Measurements from ENCODE around the gene HSPH1.

- TF ChIP-seq, protein P1, sequence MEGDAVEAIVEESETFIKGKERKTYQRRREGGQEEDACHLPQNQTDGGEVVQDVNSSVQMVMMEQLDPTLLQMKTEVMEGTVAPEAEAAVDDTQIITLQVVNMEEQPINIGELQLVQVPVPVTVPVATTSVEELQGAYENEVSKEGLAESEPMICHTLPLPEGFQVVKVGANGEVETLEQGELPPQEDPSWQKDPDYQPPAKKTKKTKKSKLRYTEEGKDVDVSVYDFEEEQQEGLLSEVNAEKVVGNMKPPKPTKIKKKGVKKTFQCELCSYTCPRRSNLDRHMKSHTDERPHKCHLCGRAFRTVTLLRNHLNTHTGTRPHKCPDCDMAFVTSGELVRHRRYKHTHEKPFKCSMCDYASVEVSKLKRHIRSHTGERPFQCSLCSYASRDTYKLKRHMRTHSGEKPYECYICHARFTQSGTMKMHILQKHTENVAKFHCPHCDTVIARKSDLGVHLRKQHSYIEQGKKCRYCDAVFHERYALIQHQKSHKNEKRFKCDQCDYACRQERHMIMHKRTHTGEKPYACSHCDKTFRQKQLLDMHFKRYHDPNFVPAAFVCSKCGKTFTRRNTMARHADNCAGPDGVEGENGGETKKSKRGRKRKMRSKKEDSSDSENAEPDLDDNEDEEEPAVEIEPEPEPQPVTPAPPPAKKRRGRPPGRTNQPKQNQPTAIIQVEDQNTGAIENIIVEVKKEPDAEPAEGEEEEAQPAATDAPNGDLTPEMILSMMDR (IDR thresholded peaks at IDR 0.05; ENCODE audit: extremely low read depth in 1 of 2, insufficient read depth in 1 of 2, low read depth in 1 of 2, low read length in 2 of 2): no peak
- no peak for TF ChIP-seq EZH2 (IDR thresholded peaks at IDR 0.05; ENCODE audit: borderline replicate concordance, low read depth, low read length, severe bottlenecking)
- no peak for TF ChIP-seq POLR2A (IDR thresholded peaks at IDR 0.05; ENCODE audit: low read depth, low read length)
- no peak for TF ChIP-seq POLR2AphosphoS5 (IDR thresholded peaks at IDR 0.05; ENCODE audit: insufficient read depth, low read depth, low read length)
- TF ChIP-seq JUN (IDR thresholded peaks at IDR 0.05; ENCODE audit: borderline replicate concordance, insufficient read depth, insufficient read length, low read depth): no peak
- TF ChIP-seq GATA2 (IDR thresholded peaks at IDR 0.05; ENCODE audit: insufficient read depth, insufficient read length, low read depth, low read length): no peak
- TF ChIP-seq, protein P2, sequence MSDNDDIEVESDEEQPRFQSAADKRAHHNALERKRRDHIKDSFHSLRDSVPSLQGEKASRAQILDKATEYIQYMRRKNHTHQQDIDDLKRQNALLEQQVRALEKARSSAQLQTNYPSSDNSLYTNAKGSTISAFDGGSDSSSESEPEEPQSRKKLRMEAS (IDR thresholded peaks at IDR 0.05; ENCODE audit: insufficient read depth, insufficient read length): no peak
- no peak for TF ChIP-seq MYC (IDR thresholded peaks at IDR 0.05; ENCODE audit: low read depth, low read length)
- TF ChIP-seq FOS (IDR thresholded peaks at IDR 0.05; ENCODE audit: borderline replicate concordance, insufficient read depth, low read length): no peak
Observed at GRCh38 chr13:31096654-31097302, 64.9 kb downstream of the HSPH1 start.

Measured in endothelial cell of umbilical vein (primary cell).